Endothelial cell (in vitro differentiated cells): ENCODE results near the gene GDF2. TPM values are rescaled to one million over a fixed set of nuclear protein-coding genes. Genes with fewer than 3 reads are reported as not detected.

Experiments used
- DNase-seq: peaks from one replicate; pipeline ENCODE4 v3.0.0; 2021; ENCODE audit warnings: low spot score
- H3K27ac Mint-ChIP-seq: one replicate; pipeline ENCODE4 v1.8.0; 2021; ENCODE audit warnings: mixed read lengths, inconsistent platforms; ENCODE audit not compliant: unreplicated experiment
- H3K27me3 Mint-ChIP-seq: one replicate; pipeline ENCODE4 v1.8.0; 2021; ENCODE audit warnings: mild to moderate bottlenecking, moderate library complexity, mixed read lengths, inconsistent platforms; ENCODE audit not compliant: unreplicated experiment
- H3K36me3 Mint-ChIP-seq: one replicate; pipeline ENCODE4 v1.8.0; 2021; ENCODE audit warnings: mild to moderate bottlenecking, low read depth, mixed read lengths, inconsistent platforms; ENCODE audit not compliant: unreplicated experiment
- H3K4me1 Mint-ChIP-seq: one replicate; pipeline ENCODE4 v1.8.0; 2021; ENCODE audit warnings: mild to moderate bottlenecking, mixed read lengths, inconsistent platforms; ENCODE audit not compliant: unreplicated experiment
- H3K4me3 Mint-ChIP-seq: one replicate; pipeline ENCODE4 v1.8.0; 2021; ENCODE audit warnings: mild to moderate bottlenecking, mixed read lengths, inconsistent platforms; ENCODE audit not compliant: unreplicated experiment
- H3K9me3 Mint-ChIP-seq: one replicate; pipeline ENCODE4 v1.8.0; 2021; ENCODE audit warnings: mixed read lengths, inconsistent platforms; ENCODE audit not compliant: unreplicated experiment
- CTCF ChIP-seq: fragments of 200-600 bp; sonication (generic); IDR thresholded peaks from one replicate; pipeline ENCODE4 v1.5.0; 2021; ENCODE audit warnings: antibody characterized with exemption; ENCODE audit not compliant: unreplicated experiment
- total RNA-seq: library from RNA; stranded (reverse); fragmentation: NEBNext Ultra II Directional; extraction: Animal tissue kit (Norgen Biotek cat#: 25700); gene quantifications from one replicate; pipeline ENCODE4 v1.2.1, GENCODE V29; 2021; ENCODE audit not compliant: unreplicated experiment

The GDF2 gene
- total RNA-seq, 1 donor from 2014 or later: not detected

- Mint-ChIP-seq H3K9me3 (no peaks in the 10 kb centered on the region), H3K36me3 (no peaks in the 10 kb centered on the region), H3K4me3 (no peak overlapping the region), H3K4me1 (peaks cover 8% of the 10 kb centered on the region), H3K27ac (no peak overlapping the region), H3K27me3 (peaks cover 1% of the 10 kb centered on the region)
- no peak for DNase-seq
- no peak for TF ChIP-seq CTCF
Measured at GRCh38 chr10:47278152-47278473, 44.1 kb upstream of the GDF2 start.

GRCh38 chr10:47278720-47279119, 43.5 kb upstream of the GDF2 start:
- H3K27me3 Mint-ChIP-seq: peaks cover under 1% of the 10 kb centered on the region
- no peak for TF ChIP-seq CTCF
- H3K9me3 Mint-ChIP-seq: no peaks in the 10 kb centered on the region
- H3K27ac Mint-ChIP-seq: no peak overlapping the region
- peaks cover 8% of the 10 kb centered on the region for H3K4me1 Mint-ChIP-seq
- DNase-seq: no peak
- no peak overlapping the region for H3K4me3 Mint-ChIP-seq
- H3K36me3 Mint-ChIP-seq: no peaks in the 10 kb centered on the region

GRCh38 chr10:47279276-47279675, 43.0 kb upstream of the GDF2 start:
- no peaks in the 10 kb centered on the region for H3K9me3 Mint-ChIP-seq
- peaks cover 8% of the 10 kb centered on the region for H3K4me1 Mint-ChIP-seq
- no peak overlapping the region for H3K4me3 Mint-ChIP-seq
- H3K36me3 Mint-ChIP-seq: no peaks in the 10 kb centered on the region
- no peak for TF ChIP-seq CTCF
- H3K27ac Mint-ChIP-seq: no peak overlapping the region
- DNase-seq: no peak
- no peaks in the 10 kb centered on the region for H3K27me3 Mint-ChIP-seq

- Mint-ChIP-seq H3K9me3 (no peaks in the 10 kb centered on the region), H3K27ac (no peak overlapping the region), H3K4me3 (no peak overlapping the region), H3K4me1 (peaks cover 18% of the 10 kb centered on the region), H3K36me3 (no peaks in the 10 kb centered on the region), H3K27me3 (peaks cover 4% of the 10 kb centered on the region)
- DNase-seq: no peak
- TF ChIP-seq CTCF: no peak
Measured at GRCh38 chr10:47282005-47282656, 40.1 kb upstream of the GDF2 start.

GRCh38 chr10:47282657-47283018, 39.6 kb upstream of the GDF2 start:
- no peak for TF ChIP-seq CTCF
- H3K4me3 Mint-ChIP-seq: no peak overlapping the region
- peaks cover 4% of the 10 kb centered on the region for H3K27me3 Mint-ChIP-seq
- no peaks in the 10 kb centered on the region for H3K36me3 Mint-ChIP-seq
- DNase-seq: no peak
- H3K27ac Mint-ChIP-seq: no peak overlapping the region
- peaks cover 14% of the 10 kb centered on the region for H3K4me1 Mint-ChIP-seq
- no peaks in the 10 kb centered on the region for H3K9me3 Mint-ChIP-seq
